Measurements from ENCODE around the gene LEPROT.

The LEPROT gene

DNA sequence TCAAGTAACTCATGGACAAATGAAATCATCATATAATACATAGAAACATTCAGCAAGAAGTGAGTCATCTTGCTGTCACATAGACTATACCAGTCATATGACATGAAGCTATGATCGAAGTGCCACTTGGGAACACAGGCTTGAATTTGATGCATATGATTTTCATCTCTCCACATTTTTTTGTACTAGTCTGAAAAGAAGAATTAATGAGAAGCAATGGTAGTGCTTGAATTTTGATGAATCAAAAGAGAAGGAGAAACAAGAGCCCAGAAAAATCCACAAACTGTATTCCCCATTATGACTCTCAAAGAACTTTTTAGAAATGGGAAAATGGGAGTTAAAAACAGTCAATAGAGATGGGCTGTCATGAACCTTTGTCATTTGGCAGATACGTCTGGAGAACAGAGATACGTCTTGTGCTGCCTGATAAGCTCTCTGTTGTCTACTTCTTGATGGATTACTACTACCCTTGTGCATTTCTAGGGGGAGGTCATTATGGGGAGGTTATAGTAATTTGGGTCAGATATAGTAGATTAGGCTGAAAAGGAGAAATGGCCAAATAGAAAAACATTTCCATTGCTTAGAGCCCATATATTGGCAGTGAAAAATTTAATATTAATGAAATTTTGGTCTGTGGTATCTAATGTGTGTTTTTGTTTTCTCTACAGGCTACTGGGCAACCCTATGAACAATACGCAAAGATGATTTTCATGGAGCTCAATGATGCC, 8.0 kb upstream of the LEPROT start:
- DNase-seq (ENCODE audit: extremely low read depth in 1 of 2, low read depth in 1 of 2), result no peak

DNA sequence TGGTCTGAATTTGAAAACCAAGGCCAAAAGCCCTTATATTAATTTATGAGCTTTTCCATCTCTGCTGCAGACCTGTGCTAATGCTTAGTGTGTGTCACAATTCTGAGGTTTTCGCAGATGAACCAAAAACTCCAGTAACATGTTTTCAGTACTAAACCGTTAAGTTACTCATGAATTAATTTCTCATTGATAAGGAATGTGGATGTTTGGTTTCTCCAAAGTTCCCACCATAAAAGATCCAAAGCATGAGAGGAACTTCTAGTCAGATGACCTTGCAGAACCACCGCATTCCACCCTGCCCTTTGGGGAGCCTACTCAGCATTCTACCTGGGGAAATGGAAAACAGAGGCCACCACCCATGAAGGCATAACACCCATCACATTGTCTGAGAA, 7.5 kb upstream of the LEPROT start:
- no peak for DNase-seq (ENCODE audit: extremely low read depth in 1 of 2, low read depth in 1 of 2)

DNA sequence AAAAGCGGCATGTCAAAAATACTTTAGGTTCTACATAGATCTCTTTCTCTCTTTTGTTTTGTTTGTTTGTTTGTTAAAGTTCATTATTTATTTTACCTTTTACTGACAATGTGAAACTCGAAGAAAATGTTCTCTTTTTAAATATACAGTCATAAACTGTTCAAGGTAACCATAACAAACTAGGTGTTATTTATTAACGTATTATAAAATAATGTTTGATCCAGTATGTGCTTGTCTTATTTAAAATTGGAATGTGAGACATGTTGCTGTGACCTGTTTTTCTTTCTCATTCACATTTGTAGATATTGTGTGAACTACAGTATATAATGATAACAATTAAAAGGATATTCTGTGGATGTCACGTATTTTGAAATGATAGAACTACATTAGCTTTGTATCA, 5.9 kb upstream of the LEPROT start:
- no peak for DNase-seq (ENCODE audit: extremely low read depth in 1 of 2, low read depth in 1 of 2)

DNA sequence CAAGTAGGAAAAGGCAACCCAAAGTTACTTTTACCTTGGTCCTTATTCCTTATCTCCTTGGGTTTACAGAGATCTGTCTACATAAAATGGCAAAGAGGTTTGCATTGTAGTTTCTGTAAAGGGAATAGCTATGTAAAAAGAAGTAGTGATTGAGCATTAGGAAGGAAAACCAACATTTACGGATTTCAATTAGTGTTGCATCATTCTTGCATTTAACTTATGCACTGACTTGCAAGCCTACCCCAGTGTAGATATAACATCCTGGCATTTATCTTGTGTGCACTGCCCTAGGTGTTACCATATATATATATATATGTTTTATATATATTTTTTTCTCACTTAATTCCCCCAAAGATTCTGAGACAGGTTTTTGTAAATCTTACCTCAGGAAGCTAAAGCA, 3.7 kb upstream of the LEPROT start:
- DNase-seq (ENCODE audit: extremely low read depth in 1 of 2, low read depth in 1 of 2), result no peak

- DNase-seq (ENCODE audit: extremely low read depth in 1 of 2, low read depth in 1 of 2), result no peak
Measured at GRCh38 chr1:65417729-65418128, 2.7 kb upstream of the LEPROT start.

DNA sequence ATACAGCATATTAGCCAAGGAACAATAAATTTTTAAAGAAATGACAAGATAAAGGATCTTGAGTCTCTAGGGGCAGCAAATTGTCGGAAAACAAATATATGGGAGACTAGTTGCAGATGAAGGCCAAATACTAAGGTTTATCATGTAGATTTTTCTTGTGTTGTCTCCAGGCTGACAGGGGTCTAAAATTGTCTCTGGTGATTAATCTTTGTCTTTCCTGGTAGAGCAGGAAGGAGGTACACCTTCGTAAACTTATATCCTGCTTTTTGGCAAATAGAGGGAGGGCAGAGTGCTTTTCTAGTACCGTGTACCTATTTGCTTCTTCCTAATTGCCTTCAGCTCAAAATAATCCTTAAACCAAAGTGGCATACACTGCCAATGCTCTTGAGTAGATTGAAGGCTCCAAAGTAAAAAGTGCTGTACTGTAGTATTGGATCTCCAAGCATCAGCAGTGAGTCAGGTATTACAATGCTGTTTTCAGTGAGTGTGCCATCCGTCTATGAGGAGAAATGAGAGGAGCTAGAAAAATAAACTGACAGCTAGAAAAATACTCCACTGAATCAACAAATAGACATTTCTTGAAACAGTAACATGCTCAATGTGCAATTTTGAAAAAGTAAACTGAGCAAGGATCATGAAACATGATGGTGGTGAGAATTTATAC, 1.8 kb upstream of the LEPROT start:
- no peak for DNase-seq (ENCODE audit: extremely low read depth in 1 of 2, low read depth in 1 of 2)

DNA sequence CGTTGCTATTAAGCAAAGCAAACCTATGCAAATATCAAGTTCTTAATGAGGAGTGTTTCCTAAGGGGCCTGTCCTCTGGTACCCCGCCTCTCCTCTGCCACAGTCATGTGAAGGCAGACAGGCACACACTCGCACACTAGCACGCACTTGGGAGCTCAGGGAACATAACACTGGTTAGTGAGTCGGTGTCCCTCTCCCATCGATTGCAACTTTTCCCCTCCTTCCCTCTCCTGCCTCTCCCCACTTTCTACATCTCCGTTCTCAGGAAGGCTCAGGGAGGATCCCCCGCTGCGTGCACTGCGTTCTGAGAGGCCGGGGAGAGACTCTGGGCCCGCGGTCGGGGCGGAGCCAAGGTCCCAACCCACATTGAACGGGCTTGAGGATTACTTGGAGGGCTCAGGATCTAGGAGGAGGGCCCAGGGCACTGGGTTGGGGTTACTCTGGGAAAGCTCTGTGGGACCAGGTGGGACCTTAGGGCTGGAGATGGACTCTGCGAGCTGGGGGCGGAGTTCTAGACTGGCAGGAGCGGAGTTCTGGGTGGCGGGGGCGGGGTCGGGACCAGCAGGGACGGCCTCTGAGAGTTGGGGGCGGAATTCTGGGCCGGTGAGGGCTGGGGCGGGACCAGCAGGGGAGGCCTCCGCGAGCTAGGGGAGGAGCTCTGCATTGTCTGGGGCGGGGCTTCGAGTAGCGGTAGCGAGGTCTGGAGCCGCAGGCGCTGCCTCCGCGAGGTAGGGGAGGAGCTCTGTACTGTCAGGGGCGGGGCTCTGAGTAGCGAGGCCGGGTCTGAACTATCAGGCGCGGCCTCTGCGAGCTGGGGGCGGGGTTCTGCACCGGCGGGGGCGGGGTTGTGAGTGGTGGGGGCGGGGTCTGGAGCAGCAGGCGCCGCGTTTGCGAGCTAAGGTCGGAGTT, 533 bp upstream of the LEPROT start:
- DNase-seq (ENCODE audit: extremely low read depth in 1 of 2, low read depth in 1 of 2), result peak; percentile 94 to 98

- no peak for DNase-seq (ENCODE audit: extremely low read depth in 1 of 2, low read depth in 1 of 2)
Measured at GRCh38 chr1:65421351-65422025, 1.0 kb downstream of the LEPROT start.

- DNase-seq (ENCODE audit: extremely low read depth in 1 of 2, low read depth in 1 of 2), result no peak
Measured at GRCh38 chr1:65422241-65423203, 2.1 kb downstream of the LEPROT start.

- no peak for DNase-seq (ENCODE audit: extremely low read depth in 1 of 2, low read depth in 1 of 2)
Measured at GRCh38 chr1:65423884-65424572, 3.6 kb downstream of the LEPROT start.

- DNase-seq (ENCODE audit: extremely low read depth in 1 of 2, low read depth in 1 of 2), result no peak
Measured at GRCh38 chr1:65424573-65424889, 4.1 kb downstream of the LEPROT start.

- no peak for DNase-seq (ENCODE audit: extremely low read depth in 1 of 2, low read depth in 1 of 2)
Measured at GRCh38 chr1:65425006-65425405, 4.5 kb downstream of the LEPROT start.

DNA sequence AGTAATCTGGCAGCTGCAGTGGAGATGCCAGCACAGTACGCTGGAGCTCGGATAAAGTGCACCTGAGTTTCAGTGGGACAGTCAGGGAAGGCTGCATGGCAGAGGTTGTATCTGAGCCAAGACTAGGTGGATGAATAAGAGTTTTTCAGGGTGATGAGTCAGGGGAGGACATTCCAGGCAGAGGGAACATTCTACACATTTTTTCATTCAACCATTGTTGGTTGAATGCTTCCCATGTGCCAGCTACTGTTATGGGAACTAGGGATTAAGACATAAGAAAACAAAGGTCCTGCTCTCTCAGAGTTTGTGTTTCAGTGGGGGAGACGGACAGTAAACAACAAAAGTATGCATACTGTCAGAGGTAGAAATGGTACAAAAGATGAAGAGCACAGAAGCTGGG, 5.2 kb downstream of the LEPROT start:
- DNase-seq (ENCODE audit: extremely low read depth in 1 of 2, low read depth in 1 of 2), result no peak

- no peak for DNase-seq (ENCODE audit: extremely low read depth in 1 of 2, low read depth in 1 of 2)
Measured at GRCh38 chr1:65429078-65429477, 8.6 kb downstream of the LEPROT start.

- no peak for DNase-seq (ENCODE audit: extremely low read depth in 1 of 2, low read depth in 1 of 2)
Measured at GRCh38 chr1:65429806-65430205, 9.3 kb downstream of the LEPROT start.

- no peak for DNase-seq (ENCODE audit: extremely low read depth in 1 of 2, low read depth in 1 of 2)
Measured at GRCh38 chr1:65431111-65431705, 10.7 kb downstream of the LEPROT start.

- DNase-seq (ENCODE audit: extremely low read depth in 1 of 2, low read depth in 1 of 2), result no peak
Measured at GRCh38 chr1:65432918-65433317, 12.4 kb downstream of the LEPROT start.

- no peak for DNase-seq (ENCODE audit: extremely low read depth in 1 of 2, low read depth in 1 of 2)
Measured at GRCh38 chr1:65434255-65434654, 13.8 kb downstream of the LEPROT start.

DNA sequence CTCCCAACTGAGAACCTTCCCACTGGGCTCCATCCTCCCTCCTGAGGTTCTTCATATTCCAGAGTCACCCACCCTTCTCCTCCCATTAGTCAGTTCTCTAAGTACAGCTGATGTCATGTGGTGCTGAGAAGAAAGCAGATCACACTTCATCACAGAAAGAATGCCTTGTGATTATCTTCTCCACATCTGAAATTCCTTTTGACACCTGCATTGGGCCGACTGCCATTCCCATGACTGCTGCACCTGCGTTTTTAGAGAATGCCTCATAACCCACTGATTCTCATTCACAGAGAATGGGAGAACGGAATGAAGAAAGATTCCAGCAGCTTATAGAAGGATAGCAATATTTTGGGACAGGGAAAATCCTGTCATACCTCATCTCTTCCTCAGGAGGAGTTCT, 14.3 kb downstream of the LEPROT start:
- no peak for DNase-seq (ENCODE audit: extremely low read depth in 1 of 2, low read depth in 1 of 2)
